ENCODE results near the gene SECTM1. TPM values are rescaled to one million over a fixed set of nuclear protein-coding genes. Genes with fewer than 3 reads are reported as not detected.

Gene SECTM1
- total RNA-seq, 1 donor from 2014 or later, result 0.27 TPM

DNA sequence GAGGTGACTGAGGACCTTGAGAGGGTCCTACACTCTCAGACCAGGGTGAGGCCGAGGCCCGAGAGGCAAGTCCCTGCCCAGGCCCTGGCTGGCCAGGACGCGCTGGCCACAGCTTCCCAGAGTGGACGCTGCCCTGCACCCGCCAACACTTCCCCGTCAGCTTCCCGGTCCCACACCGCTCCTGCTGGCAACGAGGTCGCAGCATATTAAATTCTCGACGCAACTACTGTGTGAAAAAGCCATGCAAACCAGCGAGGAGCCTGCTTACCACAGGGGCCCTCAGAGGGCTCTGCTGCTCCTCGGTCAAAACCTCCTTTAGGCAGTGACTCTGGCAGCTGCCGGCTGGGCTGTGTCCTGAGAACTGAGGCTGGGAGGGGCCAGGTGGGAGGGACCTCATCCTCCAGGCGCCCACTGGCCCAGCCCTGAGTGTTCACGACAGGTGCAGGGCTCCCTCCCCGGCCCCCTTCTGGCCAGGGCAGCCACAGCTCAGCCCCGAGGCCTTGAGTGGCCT, 23.3 kb upstream of the SECTM1 start:
- TF ChIP-seq EZH2 (IDR thresholded peaks at IDR 0.05; ENCODE audit: insufficient read depth, low read length), result no peak
- TF ChIP-seq, protein P1, sequence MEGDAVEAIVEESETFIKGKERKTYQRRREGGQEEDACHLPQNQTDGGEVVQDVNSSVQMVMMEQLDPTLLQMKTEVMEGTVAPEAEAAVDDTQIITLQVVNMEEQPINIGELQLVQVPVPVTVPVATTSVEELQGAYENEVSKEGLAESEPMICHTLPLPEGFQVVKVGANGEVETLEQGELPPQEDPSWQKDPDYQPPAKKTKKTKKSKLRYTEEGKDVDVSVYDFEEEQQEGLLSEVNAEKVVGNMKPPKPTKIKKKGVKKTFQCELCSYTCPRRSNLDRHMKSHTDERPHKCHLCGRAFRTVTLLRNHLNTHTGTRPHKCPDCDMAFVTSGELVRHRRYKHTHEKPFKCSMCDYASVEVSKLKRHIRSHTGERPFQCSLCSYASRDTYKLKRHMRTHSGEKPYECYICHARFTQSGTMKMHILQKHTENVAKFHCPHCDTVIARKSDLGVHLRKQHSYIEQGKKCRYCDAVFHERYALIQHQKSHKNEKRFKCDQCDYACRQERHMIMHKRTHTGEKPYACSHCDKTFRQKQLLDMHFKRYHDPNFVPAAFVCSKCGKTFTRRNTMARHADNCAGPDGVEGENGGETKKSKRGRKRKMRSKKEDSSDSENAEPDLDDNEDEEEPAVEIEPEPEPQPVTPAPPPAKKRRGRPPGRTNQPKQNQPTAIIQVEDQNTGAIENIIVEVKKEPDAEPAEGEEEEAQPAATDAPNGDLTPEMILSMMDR (IDR thresholded peaks at IDR 0.05; ENCODE audit: insufficient read depth, low read depth, low read length), result no peak
- H3K4me3 Mint-ChIP-seq (ENCODE audit: unreplicated experiment), result no peak overlapping the region
- Histone ChIP-seq H2AFZ (ENCODE audit: low read depth, low read length) (no peak overlapping the region), H3K36me3 (ENCODE audit: insufficient read depth, low read length) (no peaks in the 10 kb centered on the region), H3K9me3 (ENCODE audit: insufficient read depth, low read depth, low read length) (no peaks in the 10 kb centered on the region), H3K4me2 (ENCODE audit: low read length) (no peak overlapping the region), H3K79me2 (ENCODE audit: insufficient read depth, low read length) (no peaks in the 10 kb centered on the region), H3K4me1 (ENCODE audit: insufficient read depth, low read length) (peaks cover 10% of the 10 kb centered on the region), H3K27ac (ENCODE audit: low read depth, low read length) (no peak overlapping the region), H3K27me3 (ENCODE audit: insufficient read depth, low read length) (peaks cover 2% of the 10 kb centered on the region), H3K9ac (ENCODE audit: low read length) (no peak overlapping the region), H3K4me3 (ENCODE audit: insufficient read depth, low read depth, low read length) (no peak overlapping the region), H4K20me1 (ENCODE audit: insufficient read depth, low read length) (peaks cover 3% of the 10 kb centered on the region)
- H3K27me3 Mint-ChIP-seq (ENCODE audit: low read depth, unreplicated experiment), result peaks cover 31% of the 10 kb centered on the region
- H3K4me1 Mint-ChIP-seq (ENCODE audit: low read depth, unreplicated experiment), result peaks cover 3% of the 10 kb centered on the region
- H3K9me3 Mint-ChIP-seq (ENCODE audit: unreplicated experiment), result no peaks in the 10 kb centered on the region
- FAIRE-seq, result no peak
- H3K27ac Mint-ChIP-seq (ENCODE audit: unreplicated experiment), result no peak overlapping the region
- peaks cover 1% of the 10 kb centered on the region for H3K36me3 Mint-ChIP-seq (ENCODE audit: low read depth, unreplicated experiment)
- DNase-seq (ENCODE audit: low read depth), result no peak

DNA sequence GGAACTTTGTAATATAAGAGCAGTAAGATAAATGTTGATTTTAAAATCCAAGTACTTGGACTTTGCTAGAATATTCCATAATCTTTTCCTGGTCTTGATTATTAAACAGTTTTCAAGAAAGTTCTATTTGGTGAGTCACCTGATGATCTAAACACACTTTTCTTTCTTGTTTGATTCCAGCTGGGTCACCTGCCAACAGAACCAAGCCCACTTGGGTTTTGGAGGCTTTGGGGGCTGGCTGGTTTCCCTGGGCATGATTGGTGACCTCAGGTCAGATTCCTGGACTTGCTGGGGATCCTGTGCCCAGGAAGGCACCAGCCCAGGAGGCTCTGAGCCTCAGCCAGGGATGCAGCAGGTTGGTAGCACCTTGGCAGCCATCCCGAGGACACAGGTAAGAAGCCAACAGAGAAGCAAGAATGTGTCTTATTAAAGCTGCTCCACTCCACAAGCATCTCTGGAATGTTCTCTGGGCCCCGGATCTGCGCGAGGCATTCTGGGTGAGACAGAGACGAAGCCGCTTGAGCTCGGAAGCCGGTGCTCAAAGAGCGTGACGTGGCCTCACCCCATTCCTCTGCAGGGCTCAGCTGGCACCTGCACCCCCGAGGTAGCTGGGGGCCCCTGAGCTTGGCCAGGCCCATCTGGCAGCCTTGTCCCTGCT, 22.3 kb upstream of the SECTM1 start:
- FAIRE-seq, result no peak
- H3K4me3 Mint-ChIP-seq (ENCODE audit: unreplicated experiment), result no peak overlapping the region
- H3K79me2 ChIP-seq (ENCODE audit: insufficient read depth, low read length), result no peaks in the 10 kb centered on the region
- H3K27me3 Mint-ChIP-seq (ENCODE audit: low read depth, unreplicated experiment), result peaks cover 32% of the 10 kb centered on the region
- H3K36me3 ChIP-seq (ENCODE audit: insufficient read depth, low read length), result no peaks in the 10 kb centered on the region
- no peak overlapping the region for H3K9ac ChIP-seq (ENCODE audit: low read length)
- peak; percentile 53 for DNase-seq (ENCODE audit: low read depth)
- peaks cover 3% of the 10 kb centered on the region for H3K4me1 Mint-ChIP-seq (ENCODE audit: low read depth, unreplicated experiment)
- peaks cover 2% of the 10 kb centered on the region for H3K27me3 ChIP-seq (ENCODE audit: insufficient read depth, low read length)
- peaks cover 10% of the 10 kb centered on the region for H3K4me1 ChIP-seq (ENCODE audit: insufficient read depth, low read length)
- H3K27ac ChIP-seq (ENCODE audit: low read depth, low read length), result no peak overlapping the region
- H4K20me1 ChIP-seq (ENCODE audit: insufficient read depth, low read length), result peaks cover 3% of the 10 kb centered on the region
- TF ChIP-seq, protein P1 (IDR thresholded peaks at IDR 0.05; ENCODE audit: insufficient read depth, low read depth, low read length), result no peak
- no peak for TF ChIP-seq EZH2 (IDR thresholded peaks at IDR 0.05; ENCODE audit: insufficient read depth, low read length)
- no peaks in the 10 kb centered on the region for H3K9me3 Mint-ChIP-seq (ENCODE audit: unreplicated experiment)
- H3K4me2 ChIP-seq (ENCODE audit: low read length), result no peak overlapping the region
- H3K4me3 ChIP-seq (ENCODE audit: insufficient read depth, low read depth, low read length), result no peak overlapping the region
- H2AFZ ChIP-seq (ENCODE audit: low read depth, low read length), result no peak overlapping the region
- H3K36me3 Mint-ChIP-seq (ENCODE audit: low read depth, unreplicated experiment), result peaks cover 1% of the 10 kb centered on the region
- H3K27ac Mint-ChIP-seq (ENCODE audit: unreplicated experiment), result no peak overlapping the region
- H3K9me3 ChIP-seq (ENCODE audit: insufficient read depth, low read depth, low read length), result no peaks in the 10 kb centered on the region

DNA sequence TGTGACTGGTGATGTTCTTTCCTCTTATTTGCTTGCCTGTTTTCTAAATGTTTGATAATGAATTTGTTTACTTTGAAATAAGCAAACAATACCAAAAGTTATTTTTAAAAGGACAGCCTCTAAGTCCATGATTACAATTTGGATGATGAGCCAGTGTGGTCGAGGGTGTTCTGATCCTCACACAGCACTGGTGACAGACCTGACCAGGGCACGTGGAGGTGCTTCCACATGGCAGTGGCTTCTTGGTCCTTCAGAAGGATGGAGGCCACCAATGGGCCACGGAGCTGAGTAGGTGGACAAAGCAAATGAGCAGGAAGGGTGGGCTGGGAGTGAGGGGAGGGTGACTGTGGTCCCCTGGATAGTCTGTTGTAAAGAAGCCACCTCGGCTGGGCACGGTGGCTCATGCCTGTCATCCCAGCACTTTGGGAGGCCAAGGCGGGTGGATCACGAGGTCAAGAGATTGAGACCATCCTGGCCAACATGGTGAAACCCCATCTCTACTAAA, 21.3 kb upstream of the SECTM1 start:
- no peak overlapping the region for H3K9ac ChIP-seq (ENCODE audit: low read length)
- Mint-ChIP-seq H3K4me1 (ENCODE audit: low read depth, unreplicated experiment) (peaks cover 3% of the 10 kb centered on the region), H3K4me3 (ENCODE audit: unreplicated experiment) (no peak overlapping the region), H3K27me3 (ENCODE audit: low read depth, unreplicated experiment) (peaks cover 37% of the 10 kb centered on the region), H3K27ac (ENCODE audit: unreplicated experiment) (no peak overlapping the region), H3K9me3 (ENCODE audit: unreplicated experiment) (no peaks in the 10 kb centered on the region), H3K36me3 (ENCODE audit: low read depth, unreplicated experiment) (peaks cover 1% of the 10 kb centered on the region)
- no peak overlapping the region for H3K4me3 ChIP-seq (ENCODE audit: insufficient read depth, low read depth, low read length)
- peaks cover 2% of the 10 kb centered on the region for H3K27me3 ChIP-seq (ENCODE audit: insufficient read depth, low read length)
- H3K4me1 ChIP-seq (ENCODE audit: insufficient read depth, low read length), result peaks cover 10% of the 10 kb centered on the region
- H3K79me2 ChIP-seq (ENCODE audit: insufficient read depth, low read length), result no peaks in the 10 kb centered on the region
- DNase-seq (ENCODE audit: low read depth) (no peak), FAIRE-seq (no peak)
- no peaks in the 10 kb centered on the region for H3K36me3 ChIP-seq (ENCODE audit: insufficient read depth, low read length)
- H4K20me1 ChIP-seq (ENCODE audit: insufficient read depth, low read length), result peaks cover 3% of the 10 kb centered on the region
- TF ChIP-seq, protein P1 (IDR thresholded peaks at IDR 0.05; ENCODE audit: insufficient read depth, low read depth, low read length), result no peak
- TF ChIP-seq EZH2 (IDR thresholded peaks at IDR 0.05; ENCODE audit: insufficient read depth, low read length), result no peak
- no peak overlapping the region for H2AFZ ChIP-seq (ENCODE audit: low read depth, low read length)
- H3K27ac ChIP-seq (ENCODE audit: low read depth, low read length), result no peak overlapping the region
- no peaks in the 10 kb centered on the region for H3K9me3 ChIP-seq (ENCODE audit: insufficient read depth, low read depth, low read length)
- H3K4me2 ChIP-seq (ENCODE audit: low read length), result no peak overlapping the region
